Cerebellar nuclear complex (tissue), 1 donor: Measurements from ENCODE around the gene SPATA7.

Source experiments
- DNase-seq, 2 experiments: peaks; one replicate each; lab custom pipeline; 2025; lab: John Stamatoyannopoulos, UW

Gene SPATA7

GRCh38 chr14:88482524-88482923 lies 97.1 kb downstream of the SPATA7 start:
- DNase-seq = no peak
